Measurements from ENCODE around the gene KDM4E.
"Not testable (repeated sequence)": the region's sequence is repeated elsewhere in the genome, so short reads cannot be mapped to it uniquely, and the experiment has no call there.

The KDM4E gene

DNA sequence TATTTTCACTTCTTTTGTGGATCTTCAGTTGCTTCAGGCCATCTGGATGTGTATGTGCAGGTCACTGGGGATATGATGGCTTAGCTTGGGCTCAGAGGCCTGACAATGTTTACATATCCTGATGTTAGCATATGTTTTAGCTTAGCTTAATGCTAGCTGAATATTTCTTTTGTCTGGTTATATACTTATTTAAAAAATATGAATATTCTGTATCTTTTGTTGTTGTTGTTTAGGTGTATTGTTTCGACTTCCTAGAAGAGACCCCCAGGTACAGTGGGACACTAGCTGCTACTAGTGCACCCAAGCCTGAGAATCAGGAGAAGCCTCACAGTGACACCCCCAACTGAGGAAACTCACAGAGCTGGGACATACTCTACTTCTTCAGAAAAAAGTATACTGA, at the start of gene KDM4E:
KDM4E (plus strand) TSS at position 301 of the 400 bp plus-strand sequence. CDS start 300 bp downstream, outside the sequence.
- no peak for DNase-seq (ENCODE audit: low spot score)

DNA sequence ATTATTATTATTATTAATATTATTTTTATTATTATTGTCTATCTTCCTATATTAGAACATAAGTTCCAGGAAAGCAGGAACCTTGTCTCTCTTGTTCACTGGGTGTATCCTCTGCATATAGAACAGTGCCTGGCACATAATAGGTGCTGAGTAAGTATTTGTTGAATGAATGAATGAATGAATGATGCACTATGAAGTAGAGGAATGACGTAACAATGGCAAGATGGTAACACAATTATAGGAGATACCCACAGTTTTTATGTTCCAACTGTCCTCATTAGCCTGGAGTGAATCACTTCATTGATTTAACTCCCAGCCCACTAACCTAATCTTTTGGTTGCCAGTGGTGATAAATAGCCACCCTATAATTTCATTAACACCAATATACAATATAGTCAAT, 49.5 kb upstream of the KDM4E start:
- DNase-seq (ENCODE audit: low spot score) = no peak

GRCh38 chr11:94987378-94987777, 37.7 kb upstream of the KDM4E start:
- no peak for DNase-seq (ENCODE audit: low spot score)

DNA sequence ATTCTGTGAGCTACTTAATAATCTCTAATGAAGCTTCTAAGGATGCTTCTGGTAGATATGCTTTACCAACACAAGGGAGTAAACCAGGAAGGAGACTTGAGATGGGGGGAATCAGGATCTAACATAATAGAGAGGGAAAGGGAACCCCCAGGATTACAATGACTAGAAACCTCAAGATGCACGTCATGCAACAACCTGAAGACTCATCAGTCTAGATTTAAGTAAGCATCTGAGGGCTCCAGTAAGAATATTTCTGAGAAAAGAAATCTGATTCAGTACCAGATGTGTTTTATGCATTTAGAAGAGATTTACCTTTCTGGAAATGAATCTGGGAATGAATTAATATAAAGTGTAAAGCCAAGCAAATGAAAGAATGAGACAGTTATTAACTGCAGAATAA, 36.3 kb upstream of the KDM4E start:
- no peak for DNase-seq (ENCODE audit: low spot score)

DNA sequence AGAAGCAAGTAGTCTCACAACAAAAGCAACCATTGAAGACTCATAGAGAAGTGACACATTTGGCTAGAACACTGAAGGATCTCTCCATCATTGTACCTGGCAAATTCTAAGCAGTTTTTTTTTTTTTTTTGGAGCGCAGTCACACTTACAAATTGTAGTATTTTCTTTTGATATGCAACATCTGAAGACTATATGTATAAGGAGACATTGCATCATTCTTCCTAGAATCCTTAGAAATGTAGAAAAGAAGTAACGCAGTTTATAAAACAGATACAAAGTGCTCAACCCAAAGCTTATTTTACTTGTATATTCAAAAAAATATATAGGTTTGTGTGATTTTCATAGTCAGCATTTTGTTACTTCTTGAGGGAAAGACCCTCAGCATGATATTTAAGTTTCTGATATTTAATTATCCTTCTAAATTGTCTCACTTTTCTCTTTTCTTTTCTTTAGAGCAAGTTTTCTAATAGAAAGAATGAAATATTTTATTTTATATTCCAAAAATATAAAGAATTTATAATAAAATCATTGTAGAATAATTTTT, 31.6 kb upstream of the KDM4E start:
- DNase-seq (ENCODE audit: low spot score) = no peak

- DNase-seq (ENCODE audit: low spot score) = no peak
These were observed 27.6 kb upstream of the KDM4E start for GRCh38 chr11:94997437-94997836.

DNA sequence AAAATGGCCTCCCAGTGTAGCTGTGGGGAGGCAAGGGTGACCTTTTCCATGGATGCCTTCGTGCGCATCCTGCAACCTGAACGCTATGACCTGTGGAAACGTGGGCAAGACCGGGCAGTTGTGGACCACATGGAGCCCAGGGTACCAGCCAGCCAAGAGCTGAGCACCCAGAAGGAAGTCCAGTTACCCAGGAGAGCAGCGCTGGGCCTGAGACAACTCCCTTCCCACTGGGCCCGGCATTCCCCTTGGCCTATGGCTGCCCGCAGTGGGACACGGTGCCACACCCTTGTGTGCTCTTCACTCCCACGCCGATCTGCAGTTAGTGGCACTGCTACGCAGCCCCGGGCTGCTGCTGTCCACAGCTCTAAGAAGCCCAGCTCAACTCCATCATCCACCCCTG, 26.8 kb upstream of the KDM4E start:
- DNase-seq (ENCODE audit: low spot score) = no peak

DNA sequence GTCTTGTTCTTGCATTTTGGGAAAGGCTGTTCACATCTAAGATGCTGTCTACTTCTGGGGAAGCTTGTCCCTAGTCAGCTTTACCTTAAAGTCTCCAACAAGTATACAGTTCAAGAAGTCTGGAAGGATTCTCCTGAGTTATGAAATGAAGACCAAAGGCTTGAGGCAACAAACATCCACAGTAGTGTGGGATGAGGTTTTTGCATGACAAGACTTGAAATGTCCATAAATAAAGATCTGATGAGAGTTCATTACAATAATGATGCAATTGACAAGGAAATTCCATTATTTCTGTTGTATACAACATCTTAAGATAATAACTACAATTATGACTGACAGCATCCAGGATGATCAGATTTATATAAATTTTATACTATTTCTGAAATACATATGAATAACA, 21.3 kb upstream of the KDM4E start:
- DNase-seq (ENCODE audit: low spot score) = no peak

- DNase-seq (ENCODE audit: low spot score) = no peak
These were observed 19.4 kb upstream of the KDM4E start for GRCh38 chr11:95005642-95006041.

DNA sequence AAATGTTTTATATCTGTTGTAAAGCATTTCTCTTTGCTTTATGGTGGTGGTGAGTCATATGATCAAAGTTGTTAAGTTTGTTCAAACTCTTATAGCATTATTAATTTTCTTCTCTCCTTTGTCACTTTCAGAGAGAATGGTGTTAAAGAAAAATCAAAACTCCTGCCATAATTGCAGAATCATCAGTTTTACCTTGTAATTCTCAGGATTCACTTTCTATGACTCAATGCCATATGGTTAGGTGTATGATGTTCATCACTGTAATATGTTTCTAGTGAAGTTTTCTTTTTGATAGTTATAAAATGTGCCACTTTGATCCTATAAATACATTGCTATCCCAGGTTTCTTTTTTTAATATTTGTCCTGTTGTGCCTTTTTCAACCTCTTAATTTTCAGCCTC, 13.7 kb upstream of the KDM4E start:
- no peak for DNase-seq (ENCODE audit: low spot score)

- no peak for DNase-seq (ENCODE audit: low spot score)
These were observed 10.8 kb upstream of the KDM4E start for GRCh38 chr11:95014184-95014821.

DNA sequence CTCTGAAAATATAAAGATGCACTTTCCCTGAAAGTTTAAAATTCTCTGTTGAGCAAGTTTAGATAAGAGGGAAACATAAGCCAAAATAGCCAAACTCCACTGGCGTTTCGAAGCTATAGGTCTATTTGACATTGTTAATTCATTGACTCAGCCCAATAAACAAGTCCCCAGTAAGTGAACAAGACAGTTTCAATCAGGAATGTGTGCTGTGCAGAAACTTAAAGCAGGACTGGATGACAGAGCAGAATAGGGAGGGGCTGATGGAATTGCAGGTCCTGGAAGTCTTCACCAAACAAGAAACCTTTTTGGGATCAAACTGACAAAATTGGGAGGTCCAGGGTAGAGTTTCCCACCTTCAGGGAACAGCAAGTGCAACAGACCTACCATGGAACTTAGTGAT, 8.9 kb upstream of the KDM4E start:
- DNase-seq (ENCODE audit: low spot score) = no peak

DNA sequence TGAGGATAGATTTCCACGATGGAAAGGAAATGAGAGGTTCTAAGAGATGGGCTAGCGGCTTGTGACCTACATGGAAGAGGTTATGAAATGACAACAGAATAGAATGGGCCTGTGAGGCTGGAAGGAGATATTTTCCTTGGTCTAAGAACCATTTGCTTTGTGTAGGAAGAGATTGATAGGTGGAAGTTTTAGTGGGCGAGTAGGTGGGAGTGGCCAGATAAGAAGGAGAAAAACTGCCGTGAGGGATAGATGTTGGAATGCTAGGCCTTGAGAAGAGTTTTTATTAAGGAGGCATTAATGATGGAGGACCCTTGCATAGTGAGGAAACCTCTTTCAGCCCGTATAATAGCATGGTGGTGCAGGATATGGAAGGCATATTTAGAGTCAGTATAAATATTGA, 3.6 kb upstream of the KDM4E start:
- not testable (repeated sequence) for DNase-seq (ENCODE audit: low spot score)

GRCh38 chr11:95025594-95025993, 536 bp downstream of the KDM4E start:
- DNase-seq (ENCODE audit: low spot score) = not testable (repeated sequence)

DNA sequence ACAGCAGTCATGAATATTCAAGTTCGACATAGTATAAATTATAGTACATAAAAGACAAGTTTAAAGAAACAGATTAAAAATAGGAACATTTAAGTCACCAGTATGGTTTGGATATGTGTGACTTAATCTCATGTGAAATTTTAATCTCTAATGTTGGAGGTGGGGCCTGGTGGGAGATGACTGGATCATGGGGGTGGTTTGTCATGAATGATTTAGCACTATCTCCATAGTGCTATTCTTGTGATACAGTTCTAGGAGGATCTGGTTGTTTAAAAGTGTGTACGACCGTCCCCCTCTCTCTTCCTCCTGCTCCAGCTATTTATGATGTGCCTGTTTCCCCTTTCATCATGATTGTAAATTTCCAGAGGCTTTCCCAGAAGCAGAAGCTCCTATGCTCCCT, 3.3 kb downstream of the KDM4E start:
- no peak for DNase-seq (ENCODE audit: low spot score)

GRCh38 chr11:95033051-95033450, 8.0 kb downstream of the KDM4E start:
- no peak for DNase-seq (ENCODE audit: low spot score)

GRCh38 chr11:95035316-95035715, 10.3 kb downstream of the KDM4E start:
- DNase-seq (ENCODE audit: low spot score) = no peak

- DNase-seq (ENCODE audit: low spot score) = not testable (repeated sequence)
These were observed 12.4 kb downstream of the KDM4E start for GRCh38 chr11:95037356-95038035.

- no peak for DNase-seq (ENCODE audit: low spot score)
These were observed 17.2 kb downstream of the KDM4E start for GRCh38 chr11:95042239-95042638.

DNA sequence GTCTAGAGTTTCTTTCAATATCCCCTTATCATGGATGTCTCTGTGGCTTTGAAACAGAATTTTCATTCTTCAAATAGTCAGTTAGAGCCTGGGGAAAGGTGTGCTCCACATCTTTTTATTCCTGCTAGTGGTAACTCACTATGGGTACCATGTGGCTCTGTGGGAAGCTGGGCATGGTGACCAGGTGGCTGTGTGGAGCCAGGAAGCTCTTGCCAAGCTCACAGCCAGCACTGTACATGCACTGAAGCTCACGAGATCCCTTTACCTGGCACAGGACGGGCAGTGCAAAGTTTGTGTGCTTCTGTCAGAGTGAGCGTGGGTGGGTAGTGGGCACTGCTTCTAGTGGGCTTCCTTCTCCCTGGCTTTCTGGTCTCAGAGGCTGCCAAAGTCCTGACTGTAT, 17.8 kb downstream of the KDM4E start:
- no peak for DNase-seq (ENCODE audit: low spot score)

- no peak for DNase-seq (ENCODE audit: low spot score)
These were observed 19.0 kb downstream of the KDM4E start for GRCh38 chr11:95044010-95044409.

DNA sequence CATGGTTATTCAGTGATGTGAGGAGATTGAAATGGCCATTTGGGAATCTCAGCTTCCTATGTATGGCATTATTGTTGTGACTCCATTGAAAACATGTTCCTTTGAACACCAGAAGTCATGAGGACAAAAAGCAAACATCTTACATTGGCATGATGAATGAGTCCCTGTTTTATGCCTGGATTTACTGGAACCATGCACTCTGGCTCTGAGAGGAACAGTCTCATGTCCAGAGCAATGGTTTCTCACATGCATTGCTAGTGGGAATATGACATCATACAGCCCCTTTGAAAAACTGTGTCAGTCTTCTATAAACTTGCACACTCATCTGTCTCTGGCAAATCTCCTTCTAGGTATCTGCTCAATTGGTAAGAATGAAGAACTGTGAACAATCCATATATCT, 20.8 kb downstream of the KDM4E start:
- no peak for DNase-seq (ENCODE audit: low spot score)

GRCh38 chr11:95049122-95049521, 24.1 kb downstream of the KDM4E start, which contains the start of gene KDM4F:
Gene KDM4F, plus strand, starts transcription at chr11:95049422.
- DNase-seq (ENCODE audit: low spot score) = not testable (repeated sequence)

Data from SW480 (cell line).